Measurements from ENCODE around the gene AGAP2.

AGAP2 gene

GRCh38 chr12:57734591-57734990, 4.0 kb downstream of the AGAP2 start:
- peaks cover 6% of the 10 kb centered on the region; the same call in 1 of the 2 replicates for H3K4me1 ChIP-seq (ENCODE audit: control insufficient read depth, insufficient read depth, low read length)
- H3K27ac ChIP-seq (ENCODE audit: extremely low read depth, low read depth, low read length) = no peak overlapping the region
- TF ChIP-seq HOXA7 (CRISPR knock-in tag; IDR thresholded peaks at IDR 0.05; ENCODE audit: borderline replicate concordance) (no peak), TCF7L2 (IDR thresholded peaks at IDR 0.05; ENCODE audit: borderline replicate concordance, low read depth, low read length) (no peak), GLI4 (tag by site-specific recombination; IDR thresholded peaks at IDR 0.05) (no peak), ZNF221 (tag by site-specific recombination; IDR thresholded peaks at IDR 0.05; ENCODE audit: borderline replicate concordance) (no peak)
- TF ChIP-seq, protein P1, sequence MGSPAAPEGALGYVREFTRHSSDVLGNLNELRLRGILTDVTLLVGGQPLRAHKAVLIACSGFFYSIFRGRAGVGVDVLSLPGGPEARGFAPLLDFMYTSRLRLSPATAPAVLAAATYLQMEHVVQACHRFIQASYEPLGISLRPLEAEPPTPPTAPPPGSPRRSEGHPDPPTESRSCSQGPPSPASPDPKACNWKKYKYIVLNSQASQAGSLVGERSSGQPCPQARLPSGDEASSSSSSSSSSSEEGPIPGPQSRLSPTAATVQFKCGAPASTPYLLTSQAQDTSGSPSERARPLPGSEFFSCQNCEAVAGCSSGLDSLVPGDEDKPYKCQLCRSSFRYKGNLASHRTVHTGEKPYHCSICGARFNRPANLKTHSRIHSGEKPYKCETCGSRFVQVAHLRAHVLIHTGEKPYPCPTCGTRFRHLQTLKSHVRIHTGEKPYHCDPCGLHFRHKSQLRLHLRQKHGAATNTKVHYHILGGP (tag by site-specific recombination; IDR thresholded peaks at IDR 0.05) = no peak
- H3K4me3 ChIP-seq (ENCODE audit: low read depth, low read length) = no peak overlapping the region
- no peaks in the 10 kb centered on the region for H3K36me3 ChIP-seq (ENCODE audit: control insufficient read depth in 2 of 2, insufficient read depth in 1 of 2, low read length in 2 of 2)
- CTCF ChIA-PET = interaction anchor here (0.6 to 4.8 kb wide), 7 partner anchors 9 to 271 kb away, joined by 3 to 55 read pairs (median 5); partner anchors contain the start of gene B4GALNT1
- no peaks in the 10 kb centered on the region for H3K9me3 ChIP-seq (ENCODE audit: control insufficient read depth, insufficient read depth, low read depth, low read length)
- POLR2A ChIA-PET = interaction anchor here (0.6 to 1.6 kb wide), 2 partner anchors 8 to 10 kb away, joined by 3 to 8 read pairs; no protein-coding TSS in a partner anchor

DNA sequence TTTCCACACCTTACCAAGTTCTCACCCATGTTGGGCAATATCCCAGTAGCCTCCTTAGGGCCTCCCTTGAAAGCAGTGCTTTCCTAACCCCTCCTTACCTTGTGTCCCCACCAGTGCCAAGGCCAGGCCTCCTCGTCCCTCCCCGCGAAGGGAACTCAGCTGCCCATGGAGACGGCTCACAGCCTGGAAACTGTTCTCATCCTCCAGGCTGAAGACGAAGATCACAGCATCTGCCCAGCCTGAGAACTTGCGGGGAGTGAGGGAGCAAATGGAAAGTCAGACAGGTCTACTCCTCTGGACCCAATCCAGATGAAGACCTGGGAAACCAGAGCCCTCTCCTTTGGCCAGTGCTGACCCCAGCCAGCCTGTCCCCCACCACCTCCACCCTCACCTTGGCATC, 4.6 kb downstream of the AGAP2 start:
- POLR2A ChIA-PET = interaction anchor here (3.2 kb wide), 1 partner anchor 11 kb away, joined by 10 read pairs; the partner anchor contains the start of gene TSPAN31

DNA sequence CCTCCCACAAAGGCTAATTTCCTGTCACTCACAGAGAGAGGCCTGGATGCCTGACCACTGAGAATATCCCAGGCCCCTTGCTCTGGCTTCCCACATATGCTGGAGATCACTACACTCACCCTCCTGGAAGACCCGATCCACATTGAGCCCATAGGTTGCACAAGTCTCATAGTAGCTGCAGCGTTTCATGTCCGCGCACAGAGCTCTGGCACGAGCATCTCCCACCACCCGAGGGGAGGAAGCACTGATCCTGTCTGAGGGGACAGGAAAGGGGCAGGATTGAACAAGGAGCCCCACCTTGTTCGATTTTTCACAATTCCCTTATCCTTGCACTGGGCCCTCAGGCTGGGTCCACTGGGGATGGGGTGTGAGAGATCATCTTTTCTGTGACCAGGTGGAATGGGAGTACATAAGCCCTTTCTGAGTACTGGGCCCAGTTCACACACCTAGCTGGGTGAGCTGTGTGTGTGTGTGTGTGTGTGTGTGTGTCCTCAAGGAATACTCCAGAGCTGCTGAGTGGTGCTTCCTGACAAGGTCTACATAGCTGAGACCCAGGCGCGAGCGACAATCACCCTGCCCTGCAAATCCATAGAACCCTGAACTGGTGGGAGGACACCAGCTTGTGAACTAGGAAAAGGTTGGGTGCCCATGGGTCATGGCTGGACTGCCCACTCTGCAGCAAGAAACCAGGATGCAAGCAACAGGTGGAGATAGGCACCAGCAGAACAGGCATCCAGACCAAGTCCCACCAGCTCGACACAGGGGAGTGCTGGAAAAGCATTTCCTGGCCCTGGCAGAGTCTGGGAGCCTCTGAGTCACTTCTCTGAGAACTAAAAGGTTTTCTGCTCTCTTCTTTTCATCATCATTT, 5.6 kb downstream of the AGAP2 start:
- TF ChIP-seq, protein P2, sequence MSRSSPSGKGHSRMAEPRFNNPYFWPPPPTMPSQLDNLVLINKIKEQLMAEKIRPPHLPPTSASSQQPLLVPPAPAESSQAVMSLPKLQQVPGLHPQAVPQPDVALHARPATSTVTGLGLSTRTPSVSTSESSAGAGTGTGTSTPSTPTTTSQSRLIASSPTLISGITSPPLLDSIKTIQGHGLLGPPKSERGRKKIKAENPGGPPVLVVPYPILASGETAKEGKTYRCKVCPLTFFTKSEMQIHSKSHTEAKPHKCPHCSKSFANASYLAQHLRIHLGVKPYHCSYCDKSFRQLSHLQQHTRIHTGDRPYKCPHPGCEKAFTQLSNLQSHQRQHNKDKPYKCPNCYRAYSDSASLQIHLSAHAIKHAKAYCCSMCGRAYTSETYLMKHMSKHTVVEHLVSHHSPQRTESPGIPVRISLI (tag by site-specific recombination; IDR thresholded peaks at IDR 0.05) = no peak
- TF ChIP-seq SCRT2 (tag by site-specific recombination; IDR thresholded peaks at IDR 0.05) (peak; percentile 95), SCRT1 (tag by site-specific recombination; IDR thresholded peaks at IDR 0.05; ENCODE audit: borderline replicate concordance) (peak; percentile 82; the same call in 1 of the 2 replicates)
- POLR2A ChIA-PET = interaction anchor here (0.9 to 3.2 kb wide), 2 partner anchors 12 to 213 kb away, joined by 3 to 10 read pairs; partner anchors contain the start of genes DDIT3 and TSPAN31
- H3K9me3 ChIP-seq (ENCODE audit: control insufficient read depth, insufficient read depth, low read depth, low read length) = no peaks in the 10 kb centered on the region
- peaks cover 6% of the 10 kb centered on the region; the same call in 1 of the 2 replicates for H3K4me1 ChIP-seq (ENCODE audit: control insufficient read depth, insufficient read depth, low read length)
- CTCF ChIA-PET = interaction anchor here (0.9 to 2.7 kb wide), 2 partner anchors 27 to 100 kb away, joined by 4 to 7 read pairs; partner anchors contain the start of gene B4GALNT1
- no peaks in the 10 kb centered on the region for H3K36me3 ChIP-seq (ENCODE audit: control insufficient read depth in 2 of 2, insufficient read depth in 1 of 2, low read length in 2 of 2)
- no peak overlapping the region for H3K27ac ChIP-seq (ENCODE audit: extremely low read depth, low read depth, low read length)
- H3K4me3 ChIP-seq (ENCODE audit: low read depth, low read length) = no peak overlapping the region

More for the DNA sequence above, 4.6 kb downstream of the AGAP2 start:
- Histone ChIP-seq H3K4me1 (ENCODE audit: control insufficient read depth, insufficient read depth, low read length) (peaks cover 6% of the 10 kb centered on the region; the same call in 1 of the 2 replicates), H3K4me3 (ENCODE audit: low read depth, low read length) (no peak overlapping the region), H3K9me3 (ENCODE audit: control insufficient read depth, insufficient read depth, low read depth, low read length) (no peaks in the 10 kb centered on the region), H3K27ac (ENCODE audit: extremely low read depth, low read depth, low read length) (no peak overlapping the region), H3K36me3 (ENCODE audit: control insufficient read depth in 2 of 2, insufficient read depth in 1 of 2, low read length in 2 of 2) (no peaks in the 10 kb centered on the region)
- TF ChIP-seq ZNF169 (tag by site-specific recombination; IDR thresholded peaks at IDR 0.05) = no peak
- CTCF ChIA-PET = interaction anchor here (2.7 to 4.8 kb wide), 3 partner anchors 9 to 151 kb away, joined by 7 to 55 read pairs (median 35); partner anchors contain the start of gene B4GALNT1

DNA sequence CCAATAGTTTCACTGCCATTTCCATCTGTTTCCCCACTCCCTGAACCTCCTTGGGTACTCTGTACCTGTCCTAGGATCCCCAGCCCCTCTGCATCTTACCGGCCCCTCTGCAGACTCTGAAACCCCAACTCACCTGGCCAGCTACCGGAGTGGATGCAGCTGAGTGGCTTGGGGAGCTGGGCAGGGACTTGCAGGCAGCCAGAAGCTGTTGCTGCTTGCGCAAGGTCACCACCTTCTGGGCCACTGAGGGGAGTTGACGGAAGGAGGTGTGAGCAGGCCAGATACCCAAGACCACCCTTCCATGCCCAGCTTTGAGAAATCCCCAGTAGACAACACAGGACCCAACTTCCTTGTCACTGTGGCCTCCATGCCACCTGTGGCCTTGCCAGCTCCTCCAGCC, 6.3 kb downstream of the AGAP2 start:
- Histone ChIP-seq H3K27ac (ENCODE audit: extremely low read depth, low read depth, low read length) (no peak overlapping the region), H3K4me1 (ENCODE audit: control insufficient read depth, insufficient read depth, low read length) (peaks cover 3% of the 10 kb centered on the region; the same call in 1 of the 2 replicates), H3K4me3 (ENCODE audit: low read depth, low read length) (no peak overlapping the region), H3K36me3 (ENCODE audit: control insufficient read depth in 2 of 2, insufficient read depth in 1 of 2, low read length in 2 of 2) (no peaks in the 10 kb centered on the region), H3K9me3 (ENCODE audit: control insufficient read depth, insufficient read depth, low read depth, low read length) (no peaks in the 10 kb centered on the region)
- ChIA-PET CTCF (interaction anchor here (1.1 to 2.7 kb wide), 2 partner anchors 9 to 99 kb away, joined by 3 to 7 read pairs; partner anchors contain the start of gene B4GALNT1), POLR2A (interaction anchor here (3.2 kb wide), 1 partner anchor 13 kb away, joined by 10 read pairs; the partner anchor contains the start of gene TSPAN31)
- TF ChIP-seq ZBTB7A (tag by site-specific recombination; IDR thresholded peaks at IDR 0.05; ENCODE audit: low read depth) (no peak), SCRT2 (tag by site-specific recombination; IDR thresholded peaks at IDR 0.05) (peak; percentile 75), ZNF645 (tag by site-specific recombination; IDR thresholded peaks at IDR 0.05) (no peak), ZNF610 (tag by site-specific recombination; IDR thresholded peaks at IDR 0.05; ENCODE audit: borderline replicate concordance) (no peak)
